Fibroblast of mammary gland (primary cell): ENCODE data around the gene CYBB.
"Not testable (repeated sequence)": the region's sequence is repeated elsewhere in the genome, so short reads cannot be mapped to it uniquely, and the experiment has no call there.

Source experiments
- DNase-seq: peaks from one replicate; pipeline ENCODE4 v3.0.0-alpha.2; 2010; ENCODE audit warnings: low read depth
- H3K4me3 ChIP-seq: 2 replicates; pipeline ENCODE4 v1.5.1; 2011; ENCODE audit warnings: low read depth, mild to moderate bottlenecking, low read length, moderate library complexity; ENCODE audit not compliant: control insufficient read depth
- TF ChIP-seq, protein P1 (sequence below): conservative IDR thresholded peaks from 2 replicates; pipeline ENCODE4 v1.5.1; 2011; ENCODE audit warnings: low read depth, low read length, inconsistent platforms; ENCODE audit not compliant: control insufficient read depth, insufficient read depth

The CYBB gene

GRCh38 chrX:37763400-37763799 lies 16.5 kb upstream of the CYBB start:
- H3K4me3 ChIP-seq: no peak overlapping the region
- DNase-seq: no peak
- TF ChIP-seq, protein P1, sequence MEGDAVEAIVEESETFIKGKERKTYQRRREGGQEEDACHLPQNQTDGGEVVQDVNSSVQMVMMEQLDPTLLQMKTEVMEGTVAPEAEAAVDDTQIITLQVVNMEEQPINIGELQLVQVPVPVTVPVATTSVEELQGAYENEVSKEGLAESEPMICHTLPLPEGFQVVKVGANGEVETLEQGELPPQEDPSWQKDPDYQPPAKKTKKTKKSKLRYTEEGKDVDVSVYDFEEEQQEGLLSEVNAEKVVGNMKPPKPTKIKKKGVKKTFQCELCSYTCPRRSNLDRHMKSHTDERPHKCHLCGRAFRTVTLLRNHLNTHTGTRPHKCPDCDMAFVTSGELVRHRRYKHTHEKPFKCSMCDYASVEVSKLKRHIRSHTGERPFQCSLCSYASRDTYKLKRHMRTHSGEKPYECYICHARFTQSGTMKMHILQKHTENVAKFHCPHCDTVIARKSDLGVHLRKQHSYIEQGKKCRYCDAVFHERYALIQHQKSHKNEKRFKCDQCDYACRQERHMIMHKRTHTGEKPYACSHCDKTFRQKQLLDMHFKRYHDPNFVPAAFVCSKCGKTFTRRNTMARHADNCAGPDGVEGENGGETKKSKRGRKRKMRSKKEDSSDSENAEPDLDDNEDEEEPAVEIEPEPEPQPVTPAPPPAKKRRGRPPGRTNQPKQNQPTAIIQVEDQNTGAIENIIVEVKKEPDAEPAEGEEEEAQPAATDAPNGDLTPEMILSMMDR: no peak

- no peak for DNase-seq
- no peak overlapping the region for H3K4me3 ChIP-seq
- TF ChIP-seq, protein P1: no peak
Measured at GRCh38 chrX:37765507-37765906, 14.4 kb upstream of the CYBB start.

DNA sequence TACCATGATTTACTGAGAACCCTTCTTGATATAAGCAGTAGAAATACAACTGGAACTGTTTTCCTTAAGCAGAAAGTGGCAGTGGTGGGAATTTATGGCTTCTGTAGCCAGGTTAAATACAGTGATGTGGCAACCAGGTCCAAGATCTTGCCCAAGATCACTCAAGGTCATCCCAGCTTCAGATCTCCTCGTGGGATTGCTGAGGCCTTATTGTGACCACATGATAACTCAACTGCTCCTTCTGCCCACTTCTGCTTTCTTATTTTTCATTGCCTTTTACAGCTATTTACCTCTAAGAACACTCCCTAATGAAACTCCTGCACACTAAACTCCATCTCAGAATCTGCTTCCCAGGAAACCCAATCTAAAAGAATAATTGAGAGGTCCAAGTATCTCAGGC lies 12.4 kb upstream of the CYBB start:
- no peak overlapping the region for H3K4me3 ChIP-seq
- TF ChIP-seq, protein P1: no peak
- no peak for DNase-seq

- DNase-seq, H3K4me3 ChIP-seq: not testable (repeated sequence)
Measured at GRCh38 chrX:37768866-37769265, 11.0 kb upstream of the CYBB start.

GRCh38 chrX:37776283-37776986 lies 3.4 kb upstream of the CYBB start:
- H3K4me3 ChIP-seq: no peak overlapping the region
- no peak for DNase-seq
- TF ChIP-seq, protein P1: no peak

- TF ChIP-seq, protein P1: no peak
- no peak for DNase-seq
Measured at GRCh38 chrX:37776987-37777325, 2.9 kb upstream of the CYBB start.

DNA sequence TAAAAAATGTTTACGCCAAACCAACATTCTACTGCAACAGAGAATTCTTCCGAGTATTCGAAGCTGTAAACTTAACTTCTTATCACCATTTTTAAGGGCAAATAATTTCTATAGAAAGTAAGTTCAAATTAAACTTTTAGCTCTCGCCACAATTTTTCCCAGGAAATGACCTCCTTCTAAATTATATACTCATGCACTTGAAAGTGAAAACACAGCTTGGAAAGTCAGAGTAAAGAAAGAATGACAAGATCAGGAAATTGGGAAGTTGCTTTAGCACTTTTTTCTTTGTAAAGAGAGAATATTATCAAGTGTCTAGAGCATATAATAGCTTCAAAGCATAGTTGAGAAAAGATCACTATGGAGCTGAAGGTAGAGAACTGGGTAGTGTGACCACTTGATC lies 1.2 kb downstream of the CYBB start:
- DNase-seq: no peak
- no peak overlapping the region for H3K4me3 ChIP-seq
- TF ChIP-seq, protein P1: no peak

More at GRCh38 chrX:37776987-37777325, 2.9 kb upstream of the CYBB start:
- H3K4me3 ChIP-seq: no peak overlapping the region
